Gastroesophageal sphincter (tissue), 4 donors: ENCODE results near the gene C1orf50. TPM values are rescaled to one million over a fixed set of nuclear protein-coding genes. Genes with fewer than 3 reads are reported as not detected.

Source experiments
- ATAC-seq: fragments of 150-250 bp; one replicate; pipeline ENCODE4 v1.9.1; 2016; ENCODE audit warnings: mild to moderate bottlenecking, moderate library complexity
- H3K27ac ChIP-seq, 4 donors: fragments of 200-600 bp; sonication (generic) in 3 of 4; 1 replicate in 3 of 4; 2 replicates in 1 of 4; pipeline ENCODE4 v1.5.1; 2016 to 2019
- H3K27me3 ChIP-seq: fragments of 200-600 bp; sonication (generic); one replicate; pipeline ENCODE4 v1.5.1; 2019
- H3K36me3 ChIP-seq, 2 donors: fragments of 200-600 bp; sonication (generic); one replicate each; pipeline ENCODE4 v1.5.1; 2019; ENCODE audit warnings: control low read depth in 1 of 2
- H3K4me1 ChIP-seq, 3 donors: fragments of 200-600 bp; sonication (generic); 1 replicate in 2 of 3; 2 replicates in 1 of 3; pipeline ENCODE4 v1.5.1; 2016 to 2019; ENCODE audit warnings: control low read depth in 2 of 3
- H3K4me3 ChIP-seq, 2 donors: fragments of 200-600 bp; sonication (generic); one replicate each; pipeline ENCODE4 v1.5.1; 2019; ENCODE audit warnings: mild to moderate bottlenecking in 1 of 2, moderate library complexity in 1 of 2
- H3K9me3 ChIP-seq, 3 donors: fragments of 200-600 bp; sonication (generic); one replicate each; pipeline ENCODE4 v1.5.1; 2017 to 2019; ENCODE audit warnings: control low read depth in 2 of 3
- EP300 ChIP-seq: sonication (generic); formaldehyde crosslinking; IDR thresholded peaks from one replicate; pipeline ENCODE4 v1.6.1; 2017; ENCODE audit warnings: antibody characterized with exemption, mild to moderate bottlenecking
- POLR2A ChIP-seq, 2 donors: fragments of 450-650 bp; IDR thresholded peaks; one replicate each; pipeline ENCODE4 v1.6.1; 2017; ENCODE audit warnings: antibody characterized with exemption in 2 of 2, mild to moderate bottlenecking in 2 of 2, moderate library complexity in 1 of 2
- POLR2AphosphoS5 ChIP-seq: sonication (generic); formaldehyde crosslinking; IDR thresholded peaks from one replicate; pipeline ENCODE4 v1.6.1; 2017; ENCODE audit warnings: antibody characterized with exemption
- WGBS, 2 donors: methylation state at CpG; one replicate each; pipeline ENCODE4 v1.1.5; 2018; ENCODE audit warnings: low coverage in 1 of 2; 5-methylcytosine and 5-hydroxymethylcytosine counted together
- total RNA-seq, 4 donors: library from RNA; depleted of rRNA; stranded (reverse); fragments of >200 nt; gene quantifications; one replicate each; pipeline ENCODE4 v1.1.0, GENCODE V29; 2016
- TF ChIP-seq, protein P1 (sequence below), 4 experiments: fragments of 200-600 bp in 2 of 4; fragments of 450-650 bp in 2 of 4; sonication (generic) in 1 of 4; IDR thresholded peaks; one replicate each; pipeline ENCODE4 v1.5.1; 2017 to 2019; ENCODE audit warnings: antibody characterized with exemption in 4 of 4, mild to moderate bottlenecking in 2 of 4, moderate library complexity in 2 of 4

The C1orf50 gene
- total RNA-seq, 4 donors from 2014 or later = 4.0 to 8.8 (median 8.0) TPM

DNA sequence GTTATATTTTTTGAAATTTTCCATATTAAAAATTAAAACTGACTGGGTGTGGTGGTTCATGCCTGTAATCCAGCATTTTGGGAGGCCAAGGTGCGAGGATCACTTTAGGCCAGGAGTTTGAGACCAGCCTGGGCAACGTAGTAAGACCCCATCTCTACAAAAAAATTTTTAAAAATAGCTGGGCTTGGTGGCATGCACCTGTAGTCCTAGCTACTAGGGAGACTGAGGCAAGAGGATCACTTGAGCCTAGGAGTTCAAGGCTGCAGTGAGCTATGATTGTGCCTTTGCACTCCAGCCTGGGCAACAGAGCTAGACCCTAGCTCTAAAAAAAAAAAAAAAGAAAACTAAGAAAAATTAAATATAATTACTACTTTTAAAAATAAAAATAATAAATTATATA is 54.6 kb downstream of the C1orf50 start:
- TF ChIP-seq, protein P1, sequence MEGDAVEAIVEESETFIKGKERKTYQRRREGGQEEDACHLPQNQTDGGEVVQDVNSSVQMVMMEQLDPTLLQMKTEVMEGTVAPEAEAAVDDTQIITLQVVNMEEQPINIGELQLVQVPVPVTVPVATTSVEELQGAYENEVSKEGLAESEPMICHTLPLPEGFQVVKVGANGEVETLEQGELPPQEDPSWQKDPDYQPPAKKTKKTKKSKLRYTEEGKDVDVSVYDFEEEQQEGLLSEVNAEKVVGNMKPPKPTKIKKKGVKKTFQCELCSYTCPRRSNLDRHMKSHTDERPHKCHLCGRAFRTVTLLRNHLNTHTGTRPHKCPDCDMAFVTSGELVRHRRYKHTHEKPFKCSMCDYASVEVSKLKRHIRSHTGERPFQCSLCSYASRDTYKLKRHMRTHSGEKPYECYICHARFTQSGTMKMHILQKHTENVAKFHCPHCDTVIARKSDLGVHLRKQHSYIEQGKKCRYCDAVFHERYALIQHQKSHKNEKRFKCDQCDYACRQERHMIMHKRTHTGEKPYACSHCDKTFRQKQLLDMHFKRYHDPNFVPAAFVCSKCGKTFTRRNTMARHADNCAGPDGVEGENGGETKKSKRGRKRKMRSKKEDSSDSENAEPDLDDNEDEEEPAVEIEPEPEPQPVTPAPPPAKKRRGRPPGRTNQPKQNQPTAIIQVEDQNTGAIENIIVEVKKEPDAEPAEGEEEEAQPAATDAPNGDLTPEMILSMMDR (IDR thresholded peaks at IDR 0.05) = no peak
- no peak for TF ChIP-seq EP300
- no peak for TF ChIP-seq POLR2AphosphoS5
- no peak for TF ChIP-seq POLR2A (IDR thresholded peaks at IDR 0.05)
- H3K4me3 ChIP-seq = no peak overlapping the region
- peaks cover 0 to 30% (median 5%) of the 10 kb centered on the region in 3 donors for H3K4me1 ChIP-seq
- WGBS, 2 donors = 91 to 95% methylated on average over 2 of the region's 2 CpGs
- no peak for ATAC-seq
- no peaks in the 10 kb centered on the region for H3K9me3 ChIP-seq
- no peaks in the 10 kb centered on the region for H3K36me3 ChIP-seq
- no peaks in the 10 kb centered on the region for H3K27me3 ChIP-seq
- H3K27ac ChIP-seq = no peak overlapping the region

DNA sequence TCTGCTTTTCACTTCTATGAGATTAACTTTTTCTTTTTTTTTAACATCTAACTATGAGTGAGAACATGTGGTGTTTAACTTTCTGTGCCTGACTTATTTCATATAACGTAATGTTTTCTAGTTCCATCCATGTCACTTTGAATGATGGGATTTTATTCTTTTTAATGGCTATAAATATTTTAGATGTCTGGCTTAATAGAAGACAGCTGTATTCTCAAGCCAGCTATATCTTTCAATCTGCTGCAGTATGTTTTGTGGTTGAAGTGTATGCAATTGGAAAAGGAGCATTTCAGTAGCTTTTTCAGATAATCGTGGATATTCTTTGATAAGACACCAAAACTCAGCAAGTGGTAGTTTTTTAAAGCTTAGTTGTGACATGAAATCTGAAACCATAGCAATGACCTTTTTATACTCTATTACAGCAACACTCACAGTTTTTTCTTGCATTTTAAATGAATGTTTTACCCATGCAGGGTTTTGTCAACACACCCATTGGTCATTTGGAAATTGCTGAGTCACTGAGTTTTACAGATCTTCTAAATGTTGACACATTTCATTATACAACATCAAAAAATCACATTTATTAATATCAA is 55.8 kb downstream of the C1orf50 start:
- no peak for ATAC-seq
- 28 to 41% methylated on average over 2 of the region's 2 CpGs for WGBS, 2 donors
- no peaks in the 10 kb centered on the region for H3K9me3 ChIP-seq

DNA sequence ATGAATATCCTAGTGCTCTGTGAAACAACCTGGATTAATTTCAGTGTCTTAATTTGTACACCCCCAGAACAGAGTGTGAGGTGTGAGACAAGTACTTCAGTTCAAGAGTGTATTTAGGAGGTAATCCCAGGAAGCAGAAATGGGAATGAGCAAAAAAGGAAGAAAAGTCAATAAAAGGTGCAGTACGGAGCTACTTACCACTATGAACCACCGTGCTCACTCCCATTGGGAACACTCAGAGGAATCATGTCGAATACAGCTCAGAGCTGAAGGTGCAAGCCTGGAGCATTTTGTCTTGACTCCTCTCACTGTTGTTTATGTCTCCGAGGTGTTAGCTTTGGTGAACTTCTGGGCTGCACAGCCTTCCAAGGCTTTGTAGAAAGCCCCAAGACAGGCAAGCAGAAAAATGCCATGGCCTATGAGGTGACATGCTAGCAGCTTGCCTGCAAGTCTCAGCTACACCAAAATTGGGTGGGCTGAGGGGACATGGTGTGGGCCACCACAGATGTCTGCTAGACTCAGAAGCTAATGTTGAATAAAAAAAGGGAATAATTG is 57.5 kb downstream of the C1orf50 start:
- TF ChIP-seq, protein P1 (IDR thresholded peaks at IDR 0.05) = no peak
- TF ChIP-seq POLR2A (IDR thresholded peaks at IDR 0.05) = no peak
- TF ChIP-seq EP300 = no peak
- TF ChIP-seq POLR2AphosphoS5 = no peak
- H3K27me3 ChIP-seq = no peaks in the 10 kb centered on the region
- H3K9me3 ChIP-seq = no peaks in the 10 kb centered on the region
- no peak for ATAC-seq
- H3K4me1 ChIP-seq = peaks cover 0 to 19% (median 0%) of the 10 kb centered on the region in 3 donors
- WGBS, 2 donors = 91 to 95% methylated on average over 3 to 4 of the region's 4 CpGs
- H3K27ac ChIP-seq = no peak overlapping the region
- peaks cover 0 to 6% of the 10 kb centered on the region in 2 donors for H3K36me3 ChIP-seq
- H3K4me3 ChIP-seq = no peak overlapping the region

More for the DNA sequence above, 55.8 kb downstream of the C1orf50 start:
- H3K4me1 ChIP-seq = peaks cover 0 to 25% (median 2%) of the 10 kb centered on the region in 3 donors
- TF ChIP-seq POLR2A (IDR thresholded peaks at IDR 0.05) (no peak), POLR2AphosphoS5 (no peak), EP300 (no peak)
- TF ChIP-seq, protein P1 (IDR thresholded peaks at IDR 0.05) = no peak
- no peaks in the 10 kb centered on the region for H3K27me3 ChIP-seq
- H3K27ac ChIP-seq = no peak overlapping the region
- H3K4me3 ChIP-seq = no peak overlapping the region
- no peaks in the 10 kb centered on the region for H3K36me3 ChIP-seq

DNA sequence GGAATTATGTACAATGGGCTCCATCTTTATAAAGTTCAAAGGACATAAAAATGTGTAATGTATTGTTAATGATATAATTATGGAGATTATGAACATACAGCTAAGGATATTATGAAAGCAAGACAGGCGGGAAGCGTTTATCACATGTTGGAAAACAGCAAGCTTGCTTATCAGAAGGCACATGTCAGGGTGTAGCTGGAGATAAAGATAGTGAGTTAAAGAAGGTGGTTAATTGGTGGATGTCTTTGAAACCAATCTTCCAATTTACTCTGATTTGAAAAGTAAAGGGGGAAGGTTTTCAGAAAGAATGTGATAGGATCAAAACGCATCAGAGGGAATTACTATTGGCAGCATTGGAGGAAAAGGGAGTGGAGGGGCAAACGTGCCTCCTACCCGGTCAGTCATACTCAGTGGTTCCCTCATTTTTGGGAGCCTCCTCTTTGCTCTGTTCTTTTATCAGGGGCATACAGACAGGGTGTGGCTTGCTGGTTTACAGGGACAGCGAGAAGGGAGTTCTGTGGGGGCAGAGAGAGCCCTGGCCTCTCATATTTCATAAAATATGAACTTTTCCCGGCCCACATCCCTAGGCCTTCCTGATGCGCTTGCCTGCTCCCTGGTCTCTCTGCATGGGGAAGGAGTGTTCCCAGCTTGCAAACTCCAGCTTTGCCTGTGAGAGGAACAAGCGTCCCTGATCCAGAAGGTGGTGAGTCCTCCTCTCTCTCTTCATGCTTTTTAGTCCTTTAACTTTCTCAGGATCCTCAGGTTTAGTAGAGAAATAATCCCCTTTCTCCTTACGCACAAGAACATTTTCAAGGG is 58.2 kb downstream of the C1orf50 start:
- peaks cover 0 to 12% of the 10 kb centered on the region in 2 donors for H3K36me3 ChIP-seq
- H3K9me3 ChIP-seq = no peaks in the 10 kb centered on the region
- 73 to 88% methylated on average over 6 of the region's 10 CpGs for WGBS, 2 donors
- no peak overlapping the region for H3K4me3 ChIP-seq
- no peak for TF ChIP-seq EP300
- TF ChIP-seq, protein P1 (IDR thresholded peaks at IDR 0.05) = no peak
- no peak for TF ChIP-seq POLR2A (IDR thresholded peaks at IDR 0.05)
- no peak for TF ChIP-seq POLR2AphosphoS5
- no peaks in the 10 kb centered on the region for H3K27me3 ChIP-seq
- peaks cover 0 to 19% (median 0%) of the 10 kb centered on the region in 3 donors for H3K4me1 ChIP-seq
- ATAC-seq = no peak
- H3K27ac ChIP-seq = no peak overlapping the region

Other genes starting within 250 kb of the C1orf50 start
- gene PPIH, start 108.8 kb upstream of the C1orf50 start, total RNA-seq = 10 to 100 TPM; 15.0 to 33.3 (median 21.0) TPM
- 100 to 1,000 TPM; 625 to 985 (median 777) TPM for gene YBX1, start 84.8 kb upstream of the C1orf50 start, total RNA-seq
- 1 to 10 TPM in 1 of 4 donors, not detected in 3; 1.5 TPM for gene CLDN19, start 27.0 kb upstream of the C1orf50 start, total RNA-seq
- 10 to 100 TPM; 21.7 to 27.4 (median 23.0) TPM for gene P3H1, start 221 bp upstream of the C1orf50 start, total RNA-seq
- gene TMEM269, start 17.7 kb downstream of the C1orf50 start, total RNA-seq = under 1 TPM in 1 of 4 donors, not detected in 3; 0.12 TPM
- 10 to 100 TPM in 2 of 4 donors, 1 to 10 TPM in 2; 9.4 to 14.6 (median 10.5) TPM for gene ERMAP, start 49.9 kb downstream of the C1orf50 start, total RNA-seq
- gene SVBP, start 50.1 kb downstream of the C1orf50 start, total RNA-seq = 10 to 100 TPM; 21.3 to 36.5 (median 22.6) TPM
- 10 to 100 TPM; 11.2 to 22.4 (median 13.8) TPM for gene ZNF691, start 79.4 kb downstream of the C1orf50 start, total RNA-seq
- gene SLC2A1, start 191.6 kb downstream of the C1orf50 start, total RNA-seq = 100 to 1,000 TPM in 1 of 4 donors, 10 to 100 TPM in 3; 23.5 to 106 (median 45.9) TPM